Head of caudate nucleus (tissue), 42 donors: ENCODE results near the gene SMARCC1.

ENCODE experiments used
- DNase-seq, 42 donors: peaks; one replicate each; pipeline versions ENCODE4 v3.0.0 to v3.0.0-alpha.2; 2020 to 2021; ENCODE audit warnings: mixed read lengths in 7 of 42
- intact Hi-C: fragments of 100-400 bp; cut with DNase I; formaldehyde crosslinking; loops from one replicate; pipeline ENCODE4 v1.15.0; 2022

The SMARCC1 gene

DNA sequence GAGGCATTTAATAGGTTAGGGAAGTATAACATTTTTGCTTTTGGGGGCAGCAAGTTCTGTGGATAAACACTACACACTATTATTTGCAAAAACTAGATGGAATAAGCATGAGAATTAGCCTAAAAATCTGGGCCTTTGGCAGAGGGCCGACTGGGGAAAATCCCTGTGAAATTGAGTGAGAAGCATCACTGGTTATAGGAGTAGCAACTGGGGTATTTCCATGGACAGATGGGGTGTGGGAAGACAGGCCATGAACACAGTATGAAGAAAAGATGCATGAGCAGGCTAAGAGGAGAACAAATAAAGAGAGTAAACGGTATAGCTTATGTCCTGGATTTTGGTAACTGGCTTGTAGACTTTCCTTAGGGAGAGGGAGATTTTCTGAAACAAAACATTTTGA lies 170.1 kb downstream of the SMARCC1 start:
- no peak for DNase-seq
- intact Hi-C loops = no loop called here

DNA sequence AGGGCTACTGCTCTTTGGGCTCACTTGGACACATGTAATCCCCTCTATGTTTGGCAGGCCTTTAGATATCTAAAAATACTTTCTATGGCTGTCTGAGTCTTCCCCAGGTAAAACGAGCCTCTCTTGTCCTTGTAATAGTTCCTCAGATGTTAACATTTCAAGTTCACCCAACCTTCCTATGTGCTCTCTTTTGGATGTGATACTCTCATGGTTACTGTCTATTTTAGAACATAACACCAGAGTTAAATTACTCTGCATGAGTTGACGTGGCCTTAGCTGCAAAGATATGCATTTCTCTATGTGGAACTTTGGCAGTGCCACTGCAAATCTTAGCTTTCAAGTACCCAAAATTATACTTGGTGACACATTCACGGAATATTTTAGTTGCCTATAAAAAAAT lies 171.1 kb downstream of the SMARCC1 start:
- intact Hi-C loops = no loop called here
- peak in 4 of 42 donors; percentile 11 to 57 (median 22) for DNase-seq

DNA sequence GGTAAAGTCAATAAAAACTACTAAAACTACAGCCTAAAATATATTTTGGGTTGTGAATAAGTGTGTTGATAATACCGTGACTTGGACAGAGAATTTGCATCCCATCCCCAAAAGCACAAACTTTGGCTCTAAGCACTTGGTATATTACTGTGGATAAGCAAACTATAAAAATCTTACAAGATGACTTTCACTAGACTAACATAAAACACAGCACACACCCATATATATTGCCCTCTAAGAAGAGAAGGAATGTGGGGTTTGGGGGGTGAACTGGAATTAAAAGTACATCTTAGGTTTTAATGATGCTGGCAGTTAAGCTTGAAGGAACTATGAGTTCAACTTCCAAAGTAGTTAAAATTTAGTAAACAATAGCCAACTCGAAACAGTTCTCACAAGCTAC lies 174.4 kb downstream of the SMARCC1 start:
- intact Hi-C loops = no loop called here
- DNase-seq = no peak

DNA sequence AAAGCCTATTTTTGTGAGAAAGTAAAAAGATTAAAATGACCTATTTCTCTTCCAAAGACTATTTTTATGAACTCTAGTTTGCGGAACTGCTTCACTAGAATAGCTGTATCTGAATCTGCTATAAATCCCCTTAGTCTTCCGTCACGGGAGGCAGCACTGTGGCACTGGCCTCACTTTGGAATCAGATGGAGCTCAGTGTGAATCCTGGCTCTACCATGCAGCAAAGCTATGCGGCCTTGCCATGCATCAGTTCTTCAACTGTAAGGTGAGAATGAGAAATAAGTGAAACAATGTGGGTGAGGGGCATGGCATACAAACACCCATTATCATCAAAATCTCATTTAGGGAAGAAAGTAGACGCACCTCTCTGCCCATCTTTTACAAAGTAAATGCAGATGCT lies 175.5 kb downstream of the SMARCC1 start:
- intact Hi-C loops = no loop called here
- peak in 5 of 42 donors; percentile 13 to 34 (median 21) for DNase-seq

DNA sequence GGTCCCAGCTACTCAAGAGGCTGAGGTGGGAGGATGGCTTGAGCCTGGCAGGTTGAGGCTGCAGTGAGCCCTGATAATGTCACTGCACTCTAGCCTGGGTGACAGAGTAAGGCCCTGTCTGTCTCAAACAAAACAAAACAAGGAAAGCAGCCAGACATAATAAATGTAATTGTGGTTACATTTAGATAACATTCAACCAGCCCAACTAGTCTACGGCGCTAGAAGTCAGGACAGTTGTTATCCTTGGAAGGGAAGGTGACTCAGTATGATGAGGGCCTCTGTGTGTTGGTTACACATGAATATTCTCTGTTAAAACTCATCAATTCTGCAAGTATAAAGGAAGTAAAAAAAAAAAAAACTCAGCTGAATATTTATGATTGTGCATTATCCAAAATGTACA lies 176.0 kb downstream of the SMARCC1 start:
- DNase-seq = no peak
- intact Hi-C loops = no loop called here

DNA sequence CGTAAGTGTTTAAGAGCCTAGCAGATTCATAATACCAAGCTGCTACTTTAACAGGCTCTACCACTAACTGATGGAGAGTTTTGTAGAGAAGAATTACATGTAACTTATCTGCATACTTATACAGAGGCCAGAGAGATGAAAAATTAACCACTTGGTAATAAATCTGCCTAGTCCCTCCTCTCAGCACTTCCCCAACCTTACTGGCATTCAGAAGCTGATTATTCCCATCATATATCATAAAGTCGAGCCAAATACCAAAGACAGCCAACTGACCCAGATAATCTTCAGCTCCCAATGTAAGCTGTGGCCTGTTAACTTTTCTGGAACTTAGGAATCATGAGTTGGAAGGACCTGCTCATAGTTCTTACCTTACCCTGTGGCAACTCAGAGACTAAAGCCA lies 177.5 kb downstream of the SMARCC1 start:
- no peak for DNase-seq
- intact Hi-C loops = no loop called here

DNA sequence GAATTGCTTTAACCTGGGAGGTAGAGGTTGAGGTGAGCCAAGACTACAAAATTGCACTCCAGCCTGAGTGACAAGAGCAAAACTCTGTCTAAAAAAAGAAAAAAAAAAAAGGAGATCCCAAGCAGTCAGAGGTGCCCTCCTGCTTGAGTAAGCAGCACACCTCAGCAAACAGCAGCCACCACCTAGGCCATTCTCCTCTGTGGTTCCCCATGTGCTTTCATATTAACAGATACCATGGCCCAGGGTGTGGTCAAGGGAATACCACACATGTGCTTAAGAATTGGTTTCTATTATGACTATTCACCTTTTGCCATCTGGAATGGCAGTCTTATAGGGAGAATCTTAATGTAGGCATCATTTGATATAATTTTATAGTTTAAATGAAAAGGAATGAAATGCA lies 178.4 kb downstream of the SMARCC1 start:
- no peak for DNase-seq

DNA sequence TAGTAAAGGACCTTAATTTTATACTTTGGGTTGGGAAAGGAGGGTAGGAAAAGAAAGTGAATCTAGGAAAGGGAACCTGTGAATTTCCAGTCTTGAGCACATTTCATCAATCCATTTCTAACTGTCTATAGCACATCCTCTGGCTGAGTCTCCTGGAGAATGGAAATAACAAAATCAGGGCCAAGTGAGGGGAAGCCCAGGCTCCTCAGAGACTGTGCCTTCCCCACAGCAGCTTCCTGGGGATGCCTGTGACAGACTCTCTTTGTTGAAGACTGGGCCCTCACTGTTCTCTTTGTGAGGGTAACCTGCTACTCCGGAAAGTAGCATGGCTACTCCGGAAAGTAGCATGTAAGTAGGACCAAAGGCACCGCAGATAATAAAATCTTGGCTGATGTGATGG lies 180.4 kb downstream of the SMARCC1 start:
- DNase-seq = peak in 33 of 42 donors; percentile 17 to 69 (median 40)
- intact Hi-C loops = no loop called here

More for the DNA sequence above, 178.4 kb downstream of the SMARCC1 start:
- intact Hi-C loops = no loop called here

DNA sequence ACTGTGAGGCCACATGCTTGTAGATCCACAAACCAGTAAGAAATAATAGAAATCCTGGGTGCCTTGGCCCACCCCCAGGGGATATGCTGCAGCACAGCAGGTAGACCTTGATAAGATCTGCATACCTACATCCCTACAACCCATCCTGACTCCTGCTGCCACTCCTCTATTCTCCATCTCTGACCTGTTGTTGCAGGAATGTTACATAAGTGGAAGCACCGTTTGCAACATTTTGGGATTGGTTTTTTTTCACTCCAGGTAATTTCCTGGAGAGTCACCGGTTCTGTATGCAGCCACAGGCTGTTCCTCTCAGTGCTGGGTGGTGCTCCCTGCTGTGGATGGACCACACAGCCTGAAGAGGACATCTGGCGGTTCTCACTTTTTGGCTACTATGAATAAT lies 186.9 kb downstream of the SMARCC1 start:
- intact Hi-C loops = no loop called here
- DNase-seq = no peak

DNA sequence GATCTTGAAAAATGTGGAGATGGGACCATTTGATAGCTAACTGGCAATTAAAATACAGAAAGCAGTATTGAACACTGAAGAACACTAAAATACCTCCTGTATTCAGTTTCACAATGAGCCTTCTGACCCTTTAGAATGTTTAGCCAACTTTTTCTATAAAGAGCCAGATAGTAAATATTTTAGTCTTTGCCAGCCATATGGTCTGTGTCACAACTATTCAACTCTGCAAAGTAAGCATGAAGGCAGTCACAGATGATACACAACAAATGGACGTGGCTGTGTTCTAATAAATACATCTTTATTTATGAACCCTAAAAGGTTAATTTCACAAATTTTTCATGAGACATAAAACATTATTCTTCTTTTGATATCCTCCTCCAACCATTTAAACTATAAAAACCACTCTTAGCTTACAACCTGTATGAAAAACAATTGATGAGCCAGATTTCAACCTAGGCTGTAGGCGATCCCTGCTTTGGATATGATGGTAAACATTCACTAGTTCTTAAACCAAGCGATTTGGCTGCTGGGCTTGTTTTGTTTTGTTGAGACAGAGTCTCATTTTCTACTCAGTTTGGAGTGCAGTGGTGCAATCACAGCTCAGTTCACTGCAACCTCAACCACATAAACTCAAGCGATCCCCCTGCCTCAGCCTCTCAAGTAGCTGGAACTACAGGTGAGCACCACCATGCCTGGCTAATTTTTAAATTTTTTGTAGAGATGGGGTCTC lies 189.5 kb downstream of the SMARCC1 start:
- intact Hi-C loops = no loop called here
- DNase-seq = no peak

DNA sequence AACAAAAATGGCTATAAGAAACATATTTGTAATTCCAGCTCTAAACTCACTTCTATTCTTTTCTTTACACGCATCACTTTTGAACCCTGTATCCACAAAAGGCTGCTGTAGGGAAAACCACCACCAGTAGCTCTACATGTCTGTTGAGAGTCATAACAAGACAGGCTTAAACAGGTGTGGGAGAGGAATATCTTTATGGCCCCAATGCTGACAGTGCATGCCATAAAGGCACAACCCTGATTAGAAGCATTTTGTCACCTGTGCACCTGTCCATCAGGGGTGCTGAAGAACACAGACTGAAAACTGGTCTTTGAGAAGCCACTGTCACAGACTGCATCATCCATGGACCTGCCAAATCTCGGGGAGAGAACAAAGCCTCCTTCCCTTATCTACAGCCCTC lies 191.5 kb downstream of the SMARCC1 start:
- DNase-seq = no peak
- intact Hi-C loops = no loop called here

DNA sequence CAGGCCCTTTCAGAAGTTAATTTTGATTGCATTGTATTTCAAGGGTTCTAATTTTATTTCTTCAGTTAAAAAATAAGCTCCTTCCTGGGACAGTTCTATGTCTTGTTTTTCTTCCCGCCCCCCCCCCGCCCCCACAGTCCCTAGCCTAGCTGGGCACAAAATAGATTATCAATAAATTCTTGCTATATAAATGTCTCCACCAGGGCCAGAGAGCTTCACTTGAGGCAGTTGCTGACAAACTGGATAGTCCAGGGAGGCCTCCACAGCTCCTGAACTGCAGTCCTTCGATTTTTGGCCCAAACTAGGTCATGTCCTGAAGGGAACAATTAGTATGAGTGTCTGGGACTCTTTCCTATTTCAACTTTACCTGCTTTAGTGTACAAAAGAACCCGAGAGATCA lies 193.1 kb downstream of the SMARCC1 start:
- no peak for DNase-seq
- intact Hi-C loops = no loop called here

DNA sequence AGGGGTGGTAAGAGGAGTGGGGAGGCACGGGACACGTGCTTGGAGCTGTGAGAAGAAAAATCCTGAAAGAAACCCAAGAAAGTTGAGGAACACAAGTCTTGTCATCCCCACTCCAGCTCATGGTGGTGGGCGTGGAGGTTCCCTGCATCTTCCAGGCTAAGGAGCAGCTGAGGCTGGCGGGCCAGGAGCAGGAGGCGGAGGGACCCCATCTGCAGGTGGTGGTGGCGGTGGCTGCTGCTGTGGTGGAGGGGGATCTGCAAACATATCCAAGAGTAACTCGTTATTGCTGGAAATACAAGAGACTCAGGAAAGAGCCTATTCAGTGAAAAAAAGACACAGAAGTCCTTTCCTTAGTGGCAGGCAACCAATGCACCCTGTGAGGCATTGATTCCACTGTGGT lies 193.6 kb downstream of the SMARCC1 start:
- no peak for DNase-seq
- intact Hi-C loops = no loop called here

DNA sequence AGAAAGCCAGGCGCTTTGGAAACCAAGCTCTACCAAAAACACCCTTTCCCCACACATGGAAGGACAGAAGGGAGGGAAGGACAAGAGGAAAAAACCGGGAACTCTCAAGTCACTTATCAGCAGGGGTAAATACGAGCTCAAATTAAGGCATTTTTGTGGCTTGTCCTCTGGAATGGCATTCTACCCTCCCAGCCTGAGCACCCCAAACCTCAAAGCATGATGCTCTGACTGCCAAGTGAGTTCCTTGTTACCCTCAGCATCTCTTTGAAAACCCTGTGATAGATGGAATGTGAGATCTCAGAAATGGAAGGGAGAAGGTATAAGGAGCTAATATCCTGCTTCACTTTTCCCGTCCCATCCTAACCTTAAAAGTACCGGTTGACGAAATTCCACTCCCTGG lies 194.9 kb downstream of the SMARCC1 start:
- no peak for DNase-seq
- intact Hi-C loops = no loop called here

DNA sequence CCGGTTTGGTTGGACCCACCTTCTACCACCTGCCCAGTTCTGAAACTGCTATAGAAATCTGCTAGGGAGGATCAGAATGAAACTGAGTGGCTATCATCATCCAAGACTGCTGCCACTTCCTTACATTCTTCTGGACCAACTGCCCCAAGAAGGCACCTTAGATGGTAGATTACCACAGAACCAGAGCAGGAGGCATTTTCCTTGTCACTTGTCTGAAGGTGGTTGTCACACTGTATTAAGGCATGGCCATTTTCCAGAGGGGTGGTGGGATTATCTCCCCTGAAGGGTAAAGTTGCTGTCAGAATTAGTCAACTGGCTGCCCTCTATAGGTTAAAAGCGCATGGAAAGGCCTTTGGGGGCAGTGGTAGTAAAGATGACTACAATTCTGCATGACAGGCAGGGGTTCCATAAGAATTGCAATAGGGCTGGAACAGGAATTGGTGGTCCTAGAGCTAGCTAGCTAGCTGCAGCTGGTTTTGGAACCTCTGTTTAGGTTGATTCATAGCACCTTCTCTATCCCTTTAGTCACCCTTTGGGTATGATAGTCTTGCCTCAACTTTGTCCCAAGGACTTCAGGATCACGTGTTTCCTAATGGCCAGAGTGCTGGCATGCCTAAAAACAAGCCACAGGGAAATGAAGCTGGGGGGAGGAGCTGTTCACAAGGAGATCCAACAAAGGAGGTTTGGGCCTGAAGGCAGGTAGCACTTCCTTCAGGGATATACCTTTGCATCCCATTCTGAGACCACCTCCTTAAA lies 198.2 kb downstream of the SMARCC1 start:
- no peak for DNase-seq
- intact Hi-C loops = no loop called here

DNA sequence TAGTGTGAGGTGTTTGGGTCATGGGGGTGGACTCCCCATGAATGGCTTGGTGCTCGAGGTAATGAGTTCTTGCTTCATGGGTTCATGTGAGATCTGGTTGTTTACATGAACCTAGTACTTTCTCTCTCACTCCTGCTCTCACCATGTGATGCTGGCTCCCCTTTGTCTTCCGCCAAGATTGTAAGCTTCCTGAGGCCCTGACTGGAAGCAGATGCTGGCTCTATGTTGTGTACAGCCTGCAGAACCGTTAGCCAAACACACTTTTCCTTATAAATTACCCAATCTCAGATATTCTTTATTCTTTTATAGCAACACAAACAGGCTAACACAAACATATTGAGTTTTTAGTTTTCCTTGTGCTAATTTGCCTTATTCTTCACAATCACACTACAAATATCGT lies 199.9 kb downstream of the SMARCC1 start:
- DNase-seq = no peak
- intact Hi-C loops = no loop called here

DNA sequence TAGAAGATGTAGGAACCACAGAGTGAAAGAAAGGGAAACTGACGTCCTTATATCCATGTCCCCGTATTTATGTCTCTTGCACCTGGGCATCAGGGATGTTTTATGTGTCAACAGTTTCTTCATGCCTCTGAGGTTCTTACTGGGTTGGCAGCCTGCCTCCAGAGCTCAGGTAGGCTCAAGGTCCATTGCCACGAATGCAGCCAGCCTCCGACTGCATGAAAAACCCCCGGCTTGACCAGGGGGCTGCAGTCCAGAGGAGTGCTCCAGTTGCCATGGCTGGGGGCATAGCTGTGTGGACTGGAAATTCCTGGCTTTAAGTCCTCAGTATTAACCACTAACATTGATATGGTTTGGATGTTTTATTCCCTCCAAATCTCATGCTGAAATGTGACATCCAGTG lies 200.3 kb downstream of the SMARCC1 start:
- intact Hi-C loops = no loop called here
- DNase-seq = no peak

DNA sequence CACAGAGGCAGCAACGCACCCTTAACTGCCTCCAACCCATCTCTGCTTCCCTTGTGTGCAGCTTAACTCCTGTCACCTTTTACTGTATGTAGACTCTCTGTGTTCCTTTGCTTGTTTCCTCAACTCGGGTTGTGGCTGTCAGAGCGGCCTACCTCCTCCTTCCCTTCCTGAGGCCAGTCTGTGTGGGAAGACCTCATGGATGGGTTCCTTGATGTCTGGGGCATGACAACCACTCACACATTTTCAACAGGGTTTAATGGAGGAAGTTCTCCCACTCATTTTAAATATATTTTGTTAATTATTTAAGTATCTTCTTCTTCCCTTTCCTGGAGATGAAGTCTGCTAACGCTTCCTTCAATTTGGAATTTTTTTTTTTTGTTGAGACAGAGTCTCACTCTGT lies 201.2 kb downstream of the SMARCC1 start:
- DNase-seq = no peak
- intact Hi-C loops = no loop called here

DNA sequence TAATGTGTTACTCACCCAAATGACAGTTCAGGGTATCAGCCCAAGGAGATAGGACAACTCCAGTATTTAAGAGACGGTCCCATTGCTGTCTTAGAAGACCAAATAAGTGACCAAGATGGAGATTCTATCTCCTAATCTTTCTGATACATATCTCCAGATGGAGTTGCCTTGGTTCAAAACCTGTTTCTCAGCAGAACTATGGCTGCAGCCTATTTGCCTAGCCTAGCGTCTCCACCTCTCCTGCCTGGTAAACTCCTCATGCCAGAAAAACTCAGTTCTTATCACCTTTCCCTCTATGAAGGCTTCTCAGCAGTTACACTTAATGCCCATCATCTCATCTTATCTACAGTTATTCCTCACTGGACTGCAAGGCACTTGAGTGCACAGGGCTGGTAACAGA lies 201.8 kb downstream of the SMARCC1 start:
- DNase-seq = no peak
- intact Hi-C loops = no loop called here

DNA sequence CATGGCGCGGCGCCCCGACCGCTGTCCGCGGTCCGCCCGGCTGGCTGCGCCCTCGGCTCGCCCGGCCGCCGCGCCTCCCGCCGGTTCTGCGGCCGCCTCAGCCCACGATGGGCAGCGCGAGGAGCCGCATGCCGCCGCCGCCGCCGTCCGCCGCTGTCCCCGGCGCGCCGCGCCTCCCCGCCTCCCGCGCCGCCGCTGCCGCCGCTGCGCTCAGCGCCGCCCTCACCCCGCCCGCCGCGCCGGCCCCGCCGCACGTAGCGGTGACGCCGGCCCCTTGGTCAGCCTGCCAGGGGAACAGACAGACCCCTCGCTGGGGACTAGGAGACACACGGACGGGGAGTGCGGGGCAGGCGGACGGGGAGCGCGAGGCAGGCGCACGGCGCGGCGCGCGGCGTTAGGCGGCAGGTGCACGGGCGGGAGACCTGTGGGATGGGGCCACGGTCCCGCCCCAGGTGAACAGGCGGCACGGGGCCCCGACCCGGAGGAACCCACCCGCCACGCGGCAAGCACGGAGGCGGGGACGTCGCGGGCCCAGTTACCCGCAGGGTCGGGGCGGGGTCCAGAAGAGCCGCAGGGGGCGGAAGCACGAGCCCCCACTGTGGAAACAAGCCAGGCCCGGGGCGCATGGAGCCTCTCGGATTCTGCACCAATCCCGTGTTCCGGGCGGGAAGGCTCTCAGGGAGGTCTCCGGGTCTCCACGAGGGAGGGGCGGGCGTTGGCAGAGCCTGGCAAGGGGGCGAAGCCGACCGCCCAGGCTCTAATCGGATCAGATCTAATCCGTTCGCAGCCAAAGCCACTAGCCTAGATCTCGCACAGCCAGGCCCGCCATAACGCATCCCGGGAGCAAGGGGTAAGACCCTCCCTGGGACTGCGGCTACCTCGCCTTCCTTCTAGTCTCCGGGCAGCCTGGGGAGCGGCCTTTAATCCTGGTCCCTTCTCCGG lies 202.7 kb downstream of the SMARCC1 start, which contains the start of gene CSPG5:
Gene CSPG5, minus strand, starts transcription at position 175 of the 942 bp plus-strand sequence. Its CDS starts 172 bp downstream, at position 3.
- DNase-seq = peak in 36 of 42 donors; percentile 10 to 76 (median 58)
- intact Hi-C loops = no loop called here
